A673 (cell line): ENCODE results near the gene LRR1. TPM values are rescaled to one million over a fixed set of nuclear protein-coding genes. Genes with fewer than 3 reads are reported as not detected.

ENCODE experiments used
- BruUV-seq: library from RNA; stranded (reverse); fragments of 400-500 nt; replicated peaks from 2 replicates; lab custom pipeline; 2021; lab: Mats Ljungman, UMichigan
- CTCF ChIA-PET: fragments of 300-600 bp; sonication (Branson Sonifier 250); formaldehyde crosslinking; loops from one replicate; lab custom pipeline; 2022; ENCODE audit warnings: antibody characterized with exemption; lab: Charles Lee
- POLR2A ChIA-PET: fragments of 300-600 bp; sonication (Branson Sonifier 250); formaldehyde crosslinking; loops from one replicate; lab custom pipeline; 2022; ENCODE audit warnings: antibody characterized with exemption; ENCODE audit not compliant: low non-redundant PET; lab: Charles Lee
- DNase-seq: peaks from one replicate; pipeline ENCODE4 v3.0.0-alpha.2; 2015; ENCODE audit warnings: low spot score
- H3K27ac ChIP-seq: fragments of 200-600 bp; sonication (generic); 2 replicates; pipeline ENCODE4 v1.5.1; 2016; ENCODE audit warnings: mixed run types, low read depth, mild to moderate bottlenecking, mixed read lengths, antibody characterized with exemption, low read length; ENCODE audit not compliant: poor library complexity, severe bottlenecking
- H3K27me3 ChIP-seq: fragments of 200-600 bp; sonication (generic); replicated peaks from 2 replicates; pipeline ENCODE4 v1.6.1; 2017; ENCODE audit warnings: mixed run types, low read depth, mild to moderate bottlenecking, mixed read lengths, antibody characterized with exemption, low read length; ENCODE audit not compliant: insufficient read depth, poor library complexity
- H3K36me3 ChIP-seq: fragments of 200-600 bp; sonication (generic); 2 replicates; pipeline ENCODE4 v1.6.1; 2016; ENCODE audit warnings: mixed run types, mild to moderate bottlenecking, mixed read lengths, antibody characterized with exemption, low read length; ENCODE audit not compliant: insufficient read depth, poor library complexity, severe bottlenecking
- H3K4me1 ChIP-seq: fragments of 200-600 bp; sonication (generic); 2 replicates; pipeline ENCODE4 v1.6.1; 2017; ENCODE audit warnings: mixed run types, mild to moderate bottlenecking, mixed read lengths, antibody characterized with exemption, low read length; ENCODE audit not compliant: insufficient read depth, poor library complexity, severe bottlenecking
- H3K4me3 ChIP-seq: fragments of 200-600 bp; sonication (generic); 2 replicates; pipeline ENCODE4 v1.5.1; 2016; ENCODE audit warnings: low read depth, mixed run types, mild to moderate bottlenecking, mixed read lengths, low read length; ENCODE audit not compliant: poor library complexity, severe bottlenecking
- H3K9me3 ChIP-seq: fragments of 200-600 bp; sonication (generic); 2 replicates; pipeline ENCODE4 v1.6.1; 2016; ENCODE audit warnings: mixed run types, low read depth, mild to moderate bottlenecking, mixed read lengths, antibody characterized with exemption, low read length; ENCODE audit not compliant: poor library complexity, severe bottlenecking
- EZH2 ChIP-seq: fragments of 200-600 bp; sonication (generic); IDR thresholded peaks from 2 replicates; pipeline ENCODE4 v1.6.1; 2017; ENCODE audit warnings: borderline replicate concordance, low read depth, mild to moderate bottlenecking, mixed read lengths, antibody characterized with exemption, low read length; ENCODE audit not compliant: poor library complexity, severe bottlenecking
- intact Hi-C: fragments of 100-400 bp; cut with micrococcal nuclease; formaldehyde crosslinking; loops from one replicate; pipeline ENCODE4 v1.10.0; 2022; ENCODE audit not compliant: unreplicated experiment
- total RNA-seq: library from RNA; stranded (reverse); gene quantifications from 2 replicates; pipeline ENCODE4 v1.2.3, GENCODE V29; 2021
- TF ChIP-seq, protein P1 (sequence below): fragments of 300-800, 200-600 bp; sonication (generic); conservative IDR thresholded peaks from 2 replicates; pipeline ENCODE4 v1.5.1; 2017; ENCODE audit warnings: low read depth, mild to moderate bottlenecking, antibody characterized with exemption, low read length, moderate library complexity, mixed read lengths

The LRR1 gene
- total RNA-seq, 1 experiment from 2014 or later = 49.2 TPM

DNA sequence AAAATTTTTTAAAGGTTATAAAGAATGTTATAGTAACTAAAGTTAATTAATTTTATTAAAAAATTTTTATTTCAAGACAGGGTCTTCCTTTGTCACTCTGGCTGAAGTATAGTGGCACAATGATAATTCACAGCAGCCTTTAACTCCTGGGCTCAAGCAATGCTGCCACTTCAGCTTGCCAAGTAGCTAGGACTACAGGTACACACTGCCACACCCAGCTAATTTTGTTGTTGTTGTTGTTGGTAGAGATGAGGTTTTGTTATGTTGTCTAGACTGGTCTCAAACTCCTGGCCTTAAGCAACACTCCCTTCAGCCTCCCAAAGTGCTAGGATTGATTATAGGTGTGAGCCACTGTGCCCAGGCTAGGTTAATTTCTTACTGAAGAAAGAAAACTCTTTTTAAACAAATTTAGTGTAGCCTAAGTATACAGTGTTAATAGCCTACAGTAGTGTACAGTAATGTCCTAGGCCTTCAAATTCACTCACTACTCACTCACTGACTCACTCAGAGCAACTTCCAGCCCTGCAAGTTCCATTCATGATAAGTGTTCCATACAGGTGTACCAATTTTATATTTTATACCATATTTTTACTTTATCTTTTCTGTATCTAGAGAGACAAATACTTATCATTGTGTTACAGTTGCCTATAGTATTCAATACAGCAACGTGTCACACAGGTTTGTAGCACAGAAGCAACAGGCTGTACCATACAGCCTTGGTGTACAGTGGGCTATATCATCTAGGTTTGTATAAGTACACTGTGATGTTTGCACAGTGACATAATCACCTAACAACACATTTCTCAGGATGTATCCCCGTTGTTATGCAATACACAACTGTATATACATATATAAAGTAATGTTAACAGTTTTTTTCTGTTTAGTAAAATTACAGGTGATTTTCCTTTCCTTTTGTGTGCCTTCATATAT, 61.1 kb downstream of the LRR1 start:
- no peak for DNase-seq
- no peak overlapping the region for H3K27ac ChIP-seq
- no peak for TF ChIP-seq EZH2
- TF ChIP-seq, protein P1, sequence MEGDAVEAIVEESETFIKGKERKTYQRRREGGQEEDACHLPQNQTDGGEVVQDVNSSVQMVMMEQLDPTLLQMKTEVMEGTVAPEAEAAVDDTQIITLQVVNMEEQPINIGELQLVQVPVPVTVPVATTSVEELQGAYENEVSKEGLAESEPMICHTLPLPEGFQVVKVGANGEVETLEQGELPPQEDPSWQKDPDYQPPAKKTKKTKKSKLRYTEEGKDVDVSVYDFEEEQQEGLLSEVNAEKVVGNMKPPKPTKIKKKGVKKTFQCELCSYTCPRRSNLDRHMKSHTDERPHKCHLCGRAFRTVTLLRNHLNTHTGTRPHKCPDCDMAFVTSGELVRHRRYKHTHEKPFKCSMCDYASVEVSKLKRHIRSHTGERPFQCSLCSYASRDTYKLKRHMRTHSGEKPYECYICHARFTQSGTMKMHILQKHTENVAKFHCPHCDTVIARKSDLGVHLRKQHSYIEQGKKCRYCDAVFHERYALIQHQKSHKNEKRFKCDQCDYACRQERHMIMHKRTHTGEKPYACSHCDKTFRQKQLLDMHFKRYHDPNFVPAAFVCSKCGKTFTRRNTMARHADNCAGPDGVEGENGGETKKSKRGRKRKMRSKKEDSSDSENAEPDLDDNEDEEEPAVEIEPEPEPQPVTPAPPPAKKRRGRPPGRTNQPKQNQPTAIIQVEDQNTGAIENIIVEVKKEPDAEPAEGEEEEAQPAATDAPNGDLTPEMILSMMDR = no peak
- intact Hi-C loops = no loop called here
- POLR2A ChIA-PET = no interaction called here
- BruUV-seq = no TSS peak
- no peak overlapping the region for H3K4me3 ChIP-seq
- CTCF ChIA-PET = no interaction called here
- H3K36me3 ChIP-seq = peaks cover 10% of the 10 kb centered on the region
- no peaks in the 10 kb centered on the region for H3K27me3 ChIP-seq
- H3K4me1 ChIP-seq = no peaks in the 10 kb centered on the region
- no peaks in the 10 kb centered on the region for H3K9me3 ChIP-seq

Other genes with a start within 250 kb of the LRR1 start
- 1,002 and 1,040 TPM in 2 replicates for gene RPS29, start 12.6 kb upstream of the LRR1 start, total RNA-seq
- 188 and 202 TPM in 2 replicates for gene RPL36AL, start 21.7 kb downstream of the LRR1 start, total RNA-seq
- gene MGAT2, start 21.9 kb downstream of the LRR1 start, total RNA-seq = 35.9 and 37.3 TPM in 2 replicates
- gene DNAAF2, start 36.3 kb downstream of the LRR1 start, total RNA-seq = 12.4 and 13.7 TPM in 2 replicates
- 39.5 and 42.1 TPM in 2 replicates for gene POLE2, start 89.3 kb downstream of the LRR1 start, total RNA-seq
- gene KLHDC1, start 94.2 kb downstream of the LRR1 start, total RNA-seq = 1.3 TPM in 2 replicates
- 34.0 and 39.6 TPM in 2 replicates for gene KLHDC2, start 169.2 kb downstream of the LRR1 start, total RNA-seq